Peyer's patch (tissue), 4 donors: Measurements from ENCODE around the gene IFFO2. TPM values are rescaled to one million over a fixed set of nuclear protein-coding genes. Genes with fewer than 3 reads are reported as not detected.

ENCODE experiments used
- DNase-seq, 3 donors: peaks; one replicate each; pipeline ENCODE4 v3.0.0-alpha.2; 2017 to 2019
- H3K27ac ChIP-seq, 4 donors: fragments of 200-600 bp; sonication (generic); one replicate each; pipeline ENCODE4 v1.5.1; 2016 to 2019
- H3K27me3 ChIP-seq, 2 donors: fragments of 200-600 bp; sonication (generic); one replicate each; pipeline ENCODE4 v1.5.1; 2019
- H3K36me3 ChIP-seq, 3 donors: fragments of 200-600 bp; sonication (generic); one replicate each; pipeline ENCODE4 v1.5.1; 2016 to 2019
- H3K4me1 ChIP-seq, 4 donors: fragments of 200-600 bp; sonication (generic); one replicate each; pipeline ENCODE4 v1.5.1; 2016 to 2019
- H3K4me3 ChIP-seq, 4 donors: fragments of 200-600 bp; sonication (generic); 1 replicate in 3 of 4; 2 replicates in 1 of 4; pipeline ENCODE4 v1.5.1; 2016 to 2019; ENCODE audit warnings: mild to moderate bottlenecking in 1 of 4
- H3K9me3 ChIP-seq, 4 donors: fragments of 200-600 bp; sonication (generic); one replicate each; pipeline ENCODE4 v1.5.1; 2016 to 2019; ENCODE audit warnings: mild to moderate bottlenecking in 1 of 4
- POLR2A ChIP-seq, 2 donors: fragments of 450-650 bp; IDR thresholded peaks; one replicate each; pipeline ENCODE4 v1.5.1; 2017; ENCODE audit warnings: antibody characterized with exemption in 2 of 2, mild to moderate bottlenecking in 2 of 2, moderate library complexity in 2 of 2
- total RNA-seq, 4 donors: library from RNA; depleted of rRNA; stranded (reverse); fragments of >200 nt; gene quantifications; one replicate each; pipeline ENCODE4 v1.1.0, GENCODE V29; 2016
- TF ChIP-seq, protein P1 (sequence below), 6 experiments: fragments of 450-650 bp in 4 of 6; fragments of 200-600 bp in 2 of 6; sonication (generic) in 1 of 6; IDR thresholded peaks; one replicate each; pipeline ENCODE4 v1.5.1; 2017 to 2019; ENCODE audit warnings: antibody characterized with exemption in 6 of 6, mild to moderate bottlenecking in 3 of 6, moderate library complexity in 1 of 6

Gene IFFO2
- total RNA-seq, 4 donors from 2014 or later: 1.9 to 14.9 (median 3.8) TPM

DNA sequence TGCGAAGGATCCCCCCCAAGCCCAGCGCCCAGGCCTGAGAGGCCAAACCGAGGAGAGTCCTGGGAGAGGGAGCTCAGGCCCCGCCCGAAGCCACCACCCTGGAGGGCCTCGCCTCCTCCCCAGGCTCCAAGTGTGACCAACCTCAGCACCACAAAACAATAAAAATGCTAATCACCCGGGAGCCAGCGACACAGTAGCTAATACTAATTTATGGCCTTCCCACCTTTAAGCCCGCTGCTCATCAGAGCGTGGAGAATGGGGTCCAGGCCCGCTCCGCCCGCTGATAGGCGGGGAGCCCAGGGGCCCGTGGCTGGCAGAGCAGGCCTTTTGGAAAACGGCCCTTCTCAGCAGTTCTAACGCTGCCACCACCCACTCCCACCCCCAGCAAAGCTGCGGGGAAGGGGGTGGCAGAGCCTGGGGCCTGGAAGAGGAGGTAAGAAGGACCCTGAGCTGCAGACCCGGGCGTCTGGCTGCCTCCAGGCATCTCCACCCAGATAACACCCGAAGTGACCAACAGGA is 76.6 kb downstream of the IFFO2 start:
- TF ChIP-seq POLR2A (IDR thresholded peaks at IDR 0.05): no peak
- TF ChIP-seq, protein P1, sequence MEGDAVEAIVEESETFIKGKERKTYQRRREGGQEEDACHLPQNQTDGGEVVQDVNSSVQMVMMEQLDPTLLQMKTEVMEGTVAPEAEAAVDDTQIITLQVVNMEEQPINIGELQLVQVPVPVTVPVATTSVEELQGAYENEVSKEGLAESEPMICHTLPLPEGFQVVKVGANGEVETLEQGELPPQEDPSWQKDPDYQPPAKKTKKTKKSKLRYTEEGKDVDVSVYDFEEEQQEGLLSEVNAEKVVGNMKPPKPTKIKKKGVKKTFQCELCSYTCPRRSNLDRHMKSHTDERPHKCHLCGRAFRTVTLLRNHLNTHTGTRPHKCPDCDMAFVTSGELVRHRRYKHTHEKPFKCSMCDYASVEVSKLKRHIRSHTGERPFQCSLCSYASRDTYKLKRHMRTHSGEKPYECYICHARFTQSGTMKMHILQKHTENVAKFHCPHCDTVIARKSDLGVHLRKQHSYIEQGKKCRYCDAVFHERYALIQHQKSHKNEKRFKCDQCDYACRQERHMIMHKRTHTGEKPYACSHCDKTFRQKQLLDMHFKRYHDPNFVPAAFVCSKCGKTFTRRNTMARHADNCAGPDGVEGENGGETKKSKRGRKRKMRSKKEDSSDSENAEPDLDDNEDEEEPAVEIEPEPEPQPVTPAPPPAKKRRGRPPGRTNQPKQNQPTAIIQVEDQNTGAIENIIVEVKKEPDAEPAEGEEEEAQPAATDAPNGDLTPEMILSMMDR (IDR thresholded peaks at IDR 0.05): no peak
- Histone ChIP-seq H3K27ac (no peak overlapping the region), H3K4me1 (peaks cover 0 to 6% (median 0%) of the 10 kb centered on the region in 4 donors)

GRCh38 chr1:18879215-18879790 is 77.2 kb downstream of the IFFO2 start:
- no peak for DNase-seq
- Histone ChIP-seq H3K9me3 (no peaks in the 10 kb centered on the region), H3K36me3 (no peaks in the 10 kb centered on the region), H3K27ac (no peak overlapping the region), H3K4me3 (no peak overlapping the region), H3K27me3 (no peaks in the 10 kb centered on the region), H3K4me1 (peaks cover 0 to 7% (median 0%) of the 10 kb centered on the region in 4 donors)
- TF ChIP-seq POLR2A (IDR thresholded peaks at IDR 0.05): no peak
- TF ChIP-seq, protein P1 (IDR thresholded peaks at IDR 0.05): no peak

More for the DNA sequence above, 76.6 kb downstream of the IFFO2 start:
- Histone ChIP-seq H3K36me3 (no peaks in the 10 kb centered on the region), H3K9me3 (no peaks in the 10 kb centered on the region), H3K27me3 (no peaks in the 10 kb centered on the region), H3K4me3 (no peak overlapping the region)
- no peak for DNase-seq

DNA sequence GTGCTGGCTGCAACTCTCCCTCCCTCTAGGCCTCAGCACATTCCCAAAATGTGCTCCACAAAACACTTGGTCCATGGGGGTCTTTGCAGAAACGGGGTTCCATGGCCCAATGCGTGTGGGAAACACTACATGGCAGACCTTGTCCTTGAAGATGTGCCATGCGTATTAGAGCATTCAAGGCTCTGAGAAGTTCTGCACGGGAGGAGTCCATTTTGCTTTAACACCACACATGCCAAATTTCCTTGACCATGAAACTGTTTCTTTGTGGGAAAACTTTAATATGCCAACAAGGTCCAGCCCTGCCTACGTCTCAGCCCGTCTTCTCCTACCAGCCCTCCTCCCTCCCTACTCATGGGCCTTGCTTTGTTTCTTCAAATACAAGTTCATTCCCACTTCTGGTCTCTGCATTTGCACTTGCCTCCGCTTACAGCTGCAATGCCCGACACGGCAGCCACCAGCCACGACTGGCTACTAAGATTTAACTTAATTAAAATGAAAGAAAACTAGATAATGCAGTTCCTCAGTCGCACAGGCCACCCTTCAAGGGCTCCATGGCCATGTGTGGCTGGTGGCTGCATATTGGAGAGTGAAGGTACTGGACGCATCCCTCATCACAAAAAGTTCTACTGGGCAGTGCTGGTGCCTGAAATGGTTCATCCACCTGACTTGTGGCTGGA is 77.8 kb downstream of the IFFO2 start:
- Histone ChIP-seq H3K36me3 (no peaks in the 10 kb centered on the region), H3K9me3 (no peaks in the 10 kb centered on the region)
- TF ChIP-seq POLR2A (IDR thresholded peaks at IDR 0.05): no peak
- TF ChIP-seq, protein P1 (IDR thresholded peaks at IDR 0.05): no peak

DNA sequence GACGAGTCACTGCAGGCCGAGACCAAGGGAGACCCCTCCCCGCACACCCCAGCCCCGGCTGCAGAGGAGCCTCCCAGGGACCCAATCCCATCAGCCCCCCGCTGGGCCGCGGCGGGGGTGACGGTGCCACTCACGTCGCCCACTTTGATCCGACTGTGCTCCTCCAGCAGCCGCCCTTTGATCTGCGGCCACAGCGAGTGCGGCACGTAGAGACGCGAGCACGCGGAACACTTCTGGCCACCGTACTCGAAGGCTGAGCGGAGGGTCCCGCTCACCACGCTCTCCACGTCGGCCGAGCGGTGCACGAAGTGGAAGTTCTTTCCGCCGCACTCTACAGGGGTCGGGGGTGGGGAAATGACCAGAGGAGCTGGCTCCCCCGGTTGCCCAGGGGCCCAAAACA is 79.2 kb downstream of the IFFO2 start:
- DNase-seq: no peak
- H3K27me3 ChIP-seq: no peaks in the 10 kb centered on the region
- H3K27ac ChIP-seq: no peak overlapping the region
- H3K4me1 ChIP-seq: peaks cover 0 to 7% (median 0%) of the 10 kb centered on the region in 4 donors
- TF ChIP-seq, protein P1 (IDR thresholded peaks at IDR 0.05): no peak
- TF ChIP-seq POLR2A (IDR thresholded peaks at IDR 0.05): no peak
- H3K4me3 ChIP-seq: no peak overlapping the region
- H3K9me3 ChIP-seq: no peaks in the 10 kb centered on the region
- no peaks in the 10 kb centered on the region for H3K36me3 ChIP-seq

More for the DNA sequence above, 77.8 kb downstream of the IFFO2 start:
- Histone ChIP-seq H3K4me1 (peaks cover 0 to 7% (median 0%) of the 10 kb centered on the region in 4 donors), H3K27me3 (no peaks in the 10 kb centered on the region), H3K27ac (no peak overlapping the region), H3K4me3 (no peak overlapping the region)
- no peak for DNase-seq

DNA sequence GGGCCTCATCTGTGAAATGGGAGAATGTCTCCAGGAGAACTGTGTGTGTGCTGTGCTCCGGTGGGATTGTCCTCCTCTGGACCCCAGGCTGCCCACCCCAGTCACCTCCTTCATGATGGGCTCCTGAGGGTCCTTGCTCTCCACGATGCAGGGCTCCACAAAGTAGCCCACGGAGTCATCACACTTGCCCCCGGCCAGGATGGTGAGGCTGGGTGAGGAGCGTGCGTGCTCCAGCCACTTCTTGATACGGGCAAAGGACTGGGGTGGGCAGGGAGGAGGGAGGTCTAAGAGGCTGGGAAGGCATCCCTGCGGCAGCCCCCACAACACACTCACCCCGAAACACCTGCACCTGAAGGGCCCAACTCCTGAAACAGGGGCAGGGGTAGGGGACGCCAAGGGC is 80.3 kb downstream of the IFFO2 start:
- TF ChIP-seq, protein P1 (IDR thresholded peaks at IDR 0.05): no peak
- no peak for TF ChIP-seq POLR2A (IDR thresholded peaks at IDR 0.05)
- Histone ChIP-seq H3K27ac (no peak overlapping the region), H3K4me3 (no peak overlapping the region), H3K27me3 (no peaks in the 10 kb centered on the region), H3K9me3 (no peaks in the 10 kb centered on the region), H3K4me1 (peaks cover 0 to 7% (median 0%) of the 10 kb centered on the region in 4 donors), H3K36me3 (no peaks in the 10 kb centered on the region)
- no peak for DNase-seq
